ENCODE measurements around the gene BLM. TPM values are rescaled to one million over a fixed set of nuclear protein-coding genes. Genes with fewer than 3 reads are reported as not detected.
"Not testable (repeated sequence)": the region's sequence is repeated elsewhere in the genome, so short reads cannot be mapped to it uniquely, and the experiment has no call there.

The BLM gene
- total RNA-seq, 1 experiment from 2014 or later, result 24.6 TPM

DNA sequence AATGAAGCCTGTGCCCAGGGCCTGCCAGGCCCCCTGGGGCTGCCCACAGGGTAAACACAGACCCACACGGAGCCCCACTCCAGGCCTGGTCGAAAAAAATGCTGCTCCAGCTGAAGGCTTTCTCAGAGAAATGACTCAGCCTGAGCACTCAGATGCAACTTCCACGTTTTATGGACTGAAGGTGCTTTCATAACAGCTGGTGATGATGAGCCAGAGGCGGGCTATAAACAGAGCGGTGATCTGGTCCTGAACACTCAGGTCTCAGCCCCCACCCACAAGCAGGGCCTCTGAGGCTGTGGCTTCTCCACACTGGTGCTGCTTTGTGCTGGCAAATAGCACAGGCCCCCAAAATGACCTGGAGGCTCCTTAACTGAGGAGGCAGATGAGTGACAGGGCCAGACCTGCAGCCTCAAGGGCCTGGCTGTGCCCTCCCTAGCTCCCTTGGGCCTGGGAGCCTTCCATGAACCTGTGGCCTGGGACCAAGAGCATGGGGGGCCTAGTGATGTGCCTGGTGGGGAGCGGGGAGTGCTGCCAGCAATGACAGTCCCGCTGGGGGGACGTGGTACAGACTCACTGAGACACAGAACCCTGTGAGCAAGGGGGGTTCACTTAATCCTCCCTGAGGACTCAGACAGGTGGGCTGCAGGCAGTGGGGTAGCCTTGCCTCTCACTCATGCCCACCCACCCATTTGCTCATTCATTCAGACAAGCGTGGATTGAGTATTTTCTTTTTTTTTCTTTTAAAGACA lies 128.2 kb downstream of the BLM start:
- no peaks in the 10 kb centered on the region for H3K9me2 ChIP-seq (ENCODE audit: insufficient read depth)
- H3K27me3 ChIP-seq (ENCODE audit: insufficient read depth, low read length), result no peaks in the 10 kb centered on the region
- TF ChIP-seq JUND (IDR thresholded peaks at IDR 0.05), result peak; percentile 26; the same call in 1 of the 2 replicates
- no peak for TF ChIP-seq SIN3A (IDR thresholded peaks at IDR 0.05; ENCODE audit: low read depth)
- peak; percentile 24; the same call in 1 of the 2 replicates for TF ChIP-seq FOSL1 (IDR thresholded peaks at IDR 0.05; ENCODE audit: low read depth)
- DNase-seq (ENCODE audit: low read depth, low spot score) (no peak), ATAC-seq (peak; percentile 72)
- H4K20me1 ChIP-seq (ENCODE audit: insufficient read depth), result no peaks in the 10 kb centered on the region
- H2AFZ ChIP-seq (ENCODE audit: low read depth, low read length, poor library complexity, severe bottlenecking), result no peak overlapping the region
- peak overlapping the region; percentile 17 for H3K4me2 ChIP-seq (ENCODE audit: low read length)
- no peak overlapping the region; the same call in 1 of the 2 replicates for H3K27ac ChIP-seq (ENCODE audit: low read depth, low read length)
- no peak overlapping the region for H3K4me3 ChIP-seq (replicated peaks in 1 of 2; ENCODE audit: low read depth in 1 of 2, low read length in 2 of 2)
- ChIA-PET CTCF (no interaction called here), RAD21 (ENCODE audit: low non-redundant PET in 1 of 2, low total read pairs in 2 of 2, uncharacterized antibody in 2 of 2, unreplicated experiment in 2 of 2) (no interaction called here), POLR2A (no interaction called here)
- no peaks in the 10 kb centered on the region for H3K79me2 ChIP-seq (ENCODE audit: insufficient read depth, low read length)
- no peaks in the 10 kb centered on the region for H3K9me3 ChIP-seq (ENCODE audit: control insufficient read depth in 1 of 2, insufficient read depth in 1 of 2, low read depth in 1 of 2, low read length in 2 of 2)
- intact Hi-C loops (cut with micrococcal nuclease), result no loop called here
- BruUV-seq (replicated peaks), result no TSS peak
- no peaks in the 10 kb centered on the region for H3K36me3 ChIP-seq (ENCODE audit: control insufficient read depth in 1 of 2, insufficient read depth in 2 of 2, low read length in 2 of 2)
- H3K4me1 ChIP-seq (ENCODE audit: control insufficient read depth in 1 of 2, insufficient read depth in 2 of 2, low read length in 2 of 2), result peaks cover 0 to 11% of the 10 kb centered on the region in 2 experiments; a peak in 2 of 4 replicates
- no peak overlapping the region for H3K9ac ChIP-seq (ENCODE audit: low read length)

DNA sequence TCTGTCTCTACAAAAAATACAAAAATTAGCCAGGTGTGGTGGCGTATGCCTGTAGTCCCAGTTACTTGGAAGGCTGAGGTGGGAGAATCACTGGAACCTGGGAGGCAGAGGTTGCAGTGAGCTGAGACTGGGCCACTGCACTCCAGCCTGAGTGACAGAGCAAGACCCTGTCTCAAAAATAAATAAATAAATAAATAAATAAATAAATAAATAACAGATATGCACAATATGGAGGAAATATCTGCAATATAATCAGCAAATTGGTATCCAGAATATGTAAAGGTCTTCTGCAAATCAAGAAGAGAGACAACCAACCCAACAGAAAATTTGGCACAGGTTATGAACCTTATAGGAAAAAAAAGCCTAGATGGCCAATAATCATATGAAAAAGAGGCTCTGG lies 132.3 kb downstream of the BLM start:
- CTCF ChIA-PET; H3K4me2 ChIP-seq (ENCODE audit: low read length); POLR2A ChIA-PET; RAD21 ChIA-PET (ENCODE audit: low non-redundant PET in 1 of 2, low total read pairs in 2 of 2, uncharacterized antibody in 2 of 2, unreplicated experiment in 2 of 2); H3K9me2 ChIP-seq (ENCODE audit: insufficient read depth); H3K79me2 ChIP-seq (ENCODE audit: insufficient read depth, low read length); intact Hi-C loops (cut with micrococcal nuclease); H3K27me3 ChIP-seq (ENCODE audit: insufficient read depth, low read length); H2AFZ ChIP-seq (ENCODE audit: low read depth, low read length, poor library complexity, severe bottlenecking); H3K4me3 ChIP-seq (replicated peaks in 1 of 2; ENCODE audit: low read depth in 1 of 2, low read length in 2 of 2); H3K9me3 ChIP-seq (ENCODE audit: control insufficient read depth in 1 of 2, insufficient read depth in 1 of 2, low read depth in 1 of 2, low read length in 2 of 2); DNase-seq (ENCODE audit: low read depth, low spot score); H4K20me1 ChIP-seq (ENCODE audit: insufficient read depth); H3K27ac ChIP-seq (ENCODE audit: low read depth, low read length); BruUV-seq (replicated peaks); H3K9ac ChIP-seq (ENCODE audit: low read length); H3K36me3 ChIP-seq (ENCODE audit: control insufficient read depth in 1 of 2, insufficient read depth in 2 of 2, low read length in 2 of 2); ATAC-seq: not testable (repeated sequence)
- H3K4me1 ChIP-seq (ENCODE audit: control insufficient read depth in 1 of 2, insufficient read depth in 2 of 2, low read length in 2 of 2), result peaks cover 0 to 18% of the 10 kb centered on the region in 2 experiments; a peak in 2 of 4 replicates

Measured in HCT116 (cell line).